SK-N-SH (cell line): ENCODE measurements around the gene CALM1. TPM values are rescaled to one million over a fixed set of nuclear protein-coding genes. Genes with fewer than 3 reads are reported as not detected.

ENCODE experiments used
- CTCF ChIA-PET: fragments of 300-600, 350-600 bp; formaldehyde crosslinking; extraction: SDS; loops from one replicate; lab custom pipeline; 2021; lab: Yijun Ruan, JAX
- POLR2A ChIA-PET: fragments of 350-600 bp; sonication (Branson Sonifier 250); formaldehyde crosslinking; extraction: SDS; loops from one replicate; lab custom pipeline; 2020; ENCODE audit warnings: antibody characterized with exemption, inconsistent platforms; lab: Yijun Ruan, JAX
- DNase-seq: peaks from one replicate; pipeline ENCODE4 v3.0.0; 2012
- H2AFZ ChIP-seq: fragments of 200-600 bp; sonication (generic); 2 replicates; pipeline ENCODE4 v1.8.1; 2016; ENCODE audit warnings: antibody characterized with exemption, mild to moderate bottlenecking, low read depth
- H3F3A ChIP-seq: fragments of 200-600 bp; sonication (generic); replicated peaks from 2 replicates; pipeline ENCODE3; 2016; ENCODE audit warnings: antibody characterized with exemption, mild to moderate bottlenecking; ENCODE audit not compliant: insufficient read depth
- H3K27ac ChIP-seq, 2 experiments: fragments of 200-500 bp in 1 of 2; fragments of 200-600 bp in 1 of 2; sonication (Bioruptor generic) in 1 of 2; sonication (generic), shearing (Covaris generic) in 1 of 2; 2 replicates each; pipeline versions ENCODE4 v1.5.1 to v1.6.1; 2014 to 2016; ENCODE audit warnings: low read depth in 2 of 2, inconsistent platforms in 1 of 2, low read length in 1 of 2, mild to moderate bottlenecking in 1 of 2, mixed read lengths in 1 of 2
- H3K27me3 ChIP-seq: fragments of 200-600 bp; sonication (generic), shearing (Covaris generic); 2 replicates; pipeline ENCODE4 v1.6.1; 2016; ENCODE audit warnings: mixed run types; ENCODE audit not compliant: insufficient read depth
- H3K36me3 ChIP-seq, 2 experiments: fragments of 200-500 bp in 1 of 2; fragments of 200-600 bp in 1 of 2; sonication (Bioruptor generic) in 1 of 2; sonication (generic) in 1 of 2; replicated peaks in 1 of 2; 2 replicates each; pipeline versions ENCODE3 to v1.5.1; 2014 to 2016; ENCODE audit warnings: low read length in 1 of 2, mild to moderate bottlenecking in 1 of 2; ENCODE audit not compliant: insufficient read depth in 2 of 2, control insufficient read depth in 1 of 2
- H3K4me1 ChIP-seq, 2 experiments: fragments of 200-500 bp in 1 of 2; fragments of 200-600 bp in 1 of 2; sonication (Bioruptor generic) in 1 of 2; sonication (generic), shearing (Covaris generic) in 1 of 2; 2 replicates each; pipeline versions ENCODE4 v1.5.1 to v1.6.1; 2014 to 2016; ENCODE audit warnings: low read depth in 1 of 2, low read length in 1 of 2, mixed run types in 1 of 2; ENCODE audit not compliant: insufficient read depth in 2 of 2, control insufficient read depth in 1 of 2
- H3K4me2 ChIP-seq: fragments of 200-600 bp; sonication (generic), shearing (Covaris generic); 2 replicates; pipeline ENCODE4 v1.6.1; 2017; ENCODE audit warnings: mixed run types
- H3K4me3 ChIP-seq, 2 experiments: fragments of 200-500 bp in 1 of 2; fragments of 200-600 bp in 1 of 2; sonication (Bioruptor generic) in 1 of 2; sonication (generic), shearing (Covaris generic) in 1 of 2; 2 replicates each; pipeline versions ENCODE4 v1.5.1 to v1.8.1; 2014 to 2016; ENCODE audit warnings: low read depth in 2 of 2, inconsistent platforms in 1 of 2, low read length in 1 of 2, mild to moderate bottlenecking in 1 of 2, mixed read lengths in 1 of 2, moderate library complexity in 1 of 2
- H3K79me2 ChIP-seq: fragments of 200-600 bp; sonication (generic); 2 replicates; pipeline ENCODE4 v1.8.1; 2017; ENCODE audit warnings: mild to moderate bottlenecking; ENCODE audit not compliant: insufficient read depth
- H3K9ac ChIP-seq: fragments of 200-600 bp; sonication (generic); 2 replicates; pipeline ENCODE4 v1.6.1; 2017; ENCODE audit warnings: mixed run types
- H3K9me2 ChIP-seq: fragments of 200-600 bp; sonication (generic); 2 replicates; pipeline ENCODE4 v1.6.1; 2017; ENCODE audit warnings: mixed run types
- H3K9me3 ChIP-seq: fragments of 200-600 bp; sonication (generic); 2 replicates; pipeline ENCODE4 v1.6.1; 2017; ENCODE audit warnings: mixed run types, mild to moderate bottlenecking, moderate library complexity
- H4K20me1 ChIP-seq: fragments of 200-600 bp; sonication (generic); 2 replicates; pipeline ENCODE4 v1.6.1; 2017; ENCODE audit warnings: mild to moderate bottlenecking, mixed run types; ENCODE audit not compliant: insufficient read depth
- CTCF ChIP-seq: fragments of 200-600 bp; sonication (generic); IDR thresholded peaks from 2 replicates; pipeline ENCODE4 v1.6.1; 2017; ENCODE audit warnings: antibody characterized with exemption, mild to moderate bottlenecking, moderate library complexity
- EP300 ChIP-seq, 2 experiments: IDR thresholded peaks; 2 replicates each; pipeline versions ENCODE4 v1.4.0 to v1.6.1; 2012; ENCODE audit warnings: borderline replicate concordance in 1 of 2, low read depth in 1 of 2, low read length in 1 of 2
- EZH2phosphoT487 ChIP-seq: fragments of 200-600 bp; sonication (generic); IDR thresholded peaks from 2 replicates; pipeline ENCODE4 v1.6.1; 2017; ENCODE audit warnings: low read depth, mixed run types, mild to moderate bottlenecking, antibody characterized with exemption, moderate library complexity, borderline replicate concordance
- MAX ChIP-seq: IDR thresholded peaks from 2 replicates; pipeline ENCODE4 v1.4.0; 2012; ENCODE audit warnings: low read depth
- NRF1 ChIP-seq: IDR thresholded peaks from 2 replicates; pipeline ENCODE4 v1.6.1; 2012; ENCODE audit warnings: low read depth, mild to moderate bottlenecking, low read length
- PBX3 ChIP-seq: IDR thresholded peaks from 2 replicates; pipeline ENCODE4; 2012
- RAD21 ChIP-seq: IDR thresholded peaks from 2 replicates; pipeline ENCODE4 v1.6.1; 2012; ENCODE audit warnings: mild to moderate bottlenecking, low read length
- RFX5 ChIP-seq: IDR thresholded peaks from 2 replicates; pipeline ENCODE4 v1.6.1; 2012; ENCODE audit warnings: mild to moderate bottlenecking, improper control_type of control experiment, low read length
- RXRA ChIP-seq: IDR thresholded peaks from 2 replicates; pipeline ENCODE4 v1.4.0; 2012; ENCODE audit warnings: low read depth, mild to moderate bottlenecking, borderline replicate concordance
- SIN3A ChIP-seq: IDR thresholded peaks from 2 replicates; pipeline ENCODE4 v1.6.1; 2012; ENCODE audit warnings: low read depth, mild to moderate bottlenecking, low read length, moderate library complexity, borderline replicate concordance
- SMC3 ChIP-seq: IDR thresholded peaks from 2 replicates; pipeline ENCODE4 v1.6.1; 2012; ENCODE audit warnings: low read depth, low read length, improper control_type of control experiment
- USF1 ChIP-seq: IDR thresholded peaks from 2 replicates; pipeline ENCODE4 v1.4.0; 2012; ENCODE audit warnings: low read depth, borderline replicate concordance
- WGBS: methylation state at CpG from one replicate; pipeline ENCODE4 v1.1.6; 2017; ENCODE audit warnings: low lambda C conversion rate; 5-methylcytosine and 5-hydroxymethylcytosine counted together
- polyA plus RNA-seq, 3 experiments: library from polyadenylated mRNA; depleted of rRNA; stranded (reverse); fragments of >200 nt; gene quantifications; 2 replicates each; pipeline ENCODE4 v1.2.3, GENCODE V29; 2012
- TF ChIP-seq, protein P1 (sequence below): fragments of 150-350 bp; IDR thresholded peaks from 2 replicates; pipeline ENCODE4 v1.6.1; 2017; ENCODE audit warnings: antibody characterized with exemption, low read length, low read depth, borderline replicate concordance
- TF ChIP-seq, protein P2 (sequence below): fragments of 150-350 bp; IDR thresholded peaks from 2 replicates; pipeline ENCODE4 v1.6.1; 2016; ENCODE audit warnings: mild to moderate bottlenecking, low read depth, low read length

CALM1 gene
- polyA plus RNA-seq, 1 of the 3 experiments (the other 2 are of a cell fraction), result 299 TPM

DNA sequence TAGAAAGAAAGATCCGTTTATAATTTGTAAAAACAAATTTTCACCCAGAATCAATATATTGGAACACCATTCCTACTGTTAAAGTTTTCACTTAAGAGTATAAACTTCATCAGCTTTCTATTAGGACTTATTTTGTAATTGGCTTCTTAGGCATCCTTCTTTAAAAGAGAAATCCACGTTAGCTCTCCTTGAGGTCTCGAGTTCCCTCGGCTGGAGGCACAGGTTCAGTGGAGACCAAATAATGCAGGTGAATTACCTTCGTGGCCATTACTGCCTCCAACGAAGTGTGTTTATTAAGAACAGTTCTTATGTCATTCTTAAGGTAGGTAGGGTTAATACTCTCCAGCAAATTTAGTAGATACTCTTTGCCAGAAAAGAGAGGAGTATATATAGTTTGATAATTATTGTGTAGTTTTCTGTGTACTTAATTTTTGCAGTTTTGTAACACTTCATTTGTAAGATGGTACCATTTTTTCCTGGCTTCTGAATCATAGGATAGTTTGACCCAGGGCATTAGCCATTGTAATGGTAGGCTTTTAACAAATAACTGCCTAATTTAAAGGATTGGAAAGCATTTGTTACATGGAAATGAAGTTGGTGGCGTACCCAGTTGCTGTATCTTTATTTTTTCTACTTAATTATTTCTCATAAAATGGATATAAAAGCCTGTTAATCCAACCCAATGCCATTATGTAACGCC lies 2.2 kb downstream of the CALM1 start:
- H3K9ac ChIP-seq, result peak overlapping the region; percentile 70
- ChIA-PET POLR2A (interaction anchor here (0.8 to 1.0 kb wide), 4 partner anchors 17 to 124 kb away, joined by 3 to 5 read pairs (median 4); no protein-coding TSS in a partner anchor), CTCF (interaction anchor here (0.7 to 11.9 kb wide), 57 partner anchors 10 to 373 kb away, joined by 3 to 146 read pairs (median 5); no protein-coding TSS in a partner anchor)
- H3K36me3 ChIP-seq, result peaks cover 41 to 42% of the 10 kb centered on the region in 2 experiments
- no peak for DNase-seq
- no peak overlapping the region for H2AFZ ChIP-seq
- WGBS, result 32% methylated on average over 8 of the region's 8 CpGs
- H3K9me3 ChIP-seq, result no peaks in the 10 kb centered on the region
- peaks cover 10% of the 10 kb centered on the region for H3F3A ChIP-seq
- TF ChIP-seq SIN3A (no peak), RXRA (no peak), USF1 (no peak)
- TF ChIP-seq, protein P1, sequence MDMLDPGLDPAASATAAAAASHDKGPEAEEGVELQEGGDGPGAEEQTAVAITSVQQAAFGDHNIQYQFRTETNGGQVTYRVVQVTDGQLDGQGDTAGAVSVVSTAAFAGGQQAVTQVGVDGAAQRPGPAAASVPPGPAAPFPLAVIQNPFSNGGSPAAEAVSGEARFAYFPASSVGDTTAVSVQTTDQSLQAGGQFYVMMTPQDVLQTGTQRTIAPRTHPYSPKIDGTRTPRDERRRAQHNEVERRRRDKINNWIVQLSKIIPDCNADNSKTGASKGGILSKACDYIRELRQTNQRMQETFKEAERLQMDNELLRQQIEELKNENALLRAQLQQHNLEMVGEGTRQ, result no peak
- H3K4me1 ChIP-seq, result peaks cover 4 to 26% of the 10 kb centered on the region in 2 experiments; a peak in 3 of 4 replicates
- H3K27me3 ChIP-seq, result no peaks in the 10 kb centered on the region
- no peaks in the 10 kb centered on the region for H3K9me2 ChIP-seq
- H3K4me2 ChIP-seq, result peak overlapping the region; percentile 98
- peaks cover 61% of the 10 kb centered on the region for H3K79me2 ChIP-seq
- H3K27ac ChIP-seq, result peak overlapping the region; percentile 52 to 86; a peak in 3 of 4 replicates
- peaks cover 58% of the 10 kb centered on the region for H4K20me1 ChIP-seq
- H3K4me3 ChIP-seq, result peak overlapping the region; percentile 86 to 99

GRCh38 chr14:90399541-90400444 lies 3.0 kb downstream of the CALM1 start:
- ChIA-PET CTCF (interaction anchor here (0.6 to 11.9 kb wide), 83 partner anchors 9 to 495 kb away, joined by 3 to 146 read pairs (median 4); no protein-coding TSS in a partner anchor), POLR2A (interaction anchor here (0.7 to 1.2 kb wide), 6 partner anchors 17 to 296 kb away, joined by 3 to 5 read pairs (median 4); no protein-coding TSS in a partner anchor)
- Histone ChIP-seq H3K4me2 (peak overlapping the region; percentile 98), H3K79me2 (peaks cover 61% of the 10 kb centered on the region), H3K9me3 (no peaks in the 10 kb centered on the region), H4K20me1 (peaks cover 62% of the 10 kb centered on the region), H3K9ac (no peak overlapping the region), H3F3A (peaks cover 10% of the 10 kb centered on the region), H3K27me3 (no peaks in the 10 kb centered on the region), H3K36me3 (peaks cover 47 to 49% of the 10 kb centered on the region in 2 experiments), H3K27ac (peak overlapping the region in 1 of 2 experiments; percentile 86; a peak in 3 of 4 replicates), H3K9me2 (no peaks in the 10 kb centered on the region), H3K4me3 (peak overlapping the region; percentile 86 to 99; a peak in 3 of 4 replicates), H2AFZ (no peak overlapping the region), H3K4me1 (peaks cover 4 to 26% of the 10 kb centered on the region in 2 experiments; a peak in 3 of 4 replicates)
- WGBS, result 36% methylated on average over 13 of the region's 14 CpGs
- peak; percentile 89 for DNase-seq
- 0 out of 2 replicates have a peak, but pooled peaks have one; percentile 37 for TF ChIP-seq MAX
- TF ChIP-seq, protein P2, sequence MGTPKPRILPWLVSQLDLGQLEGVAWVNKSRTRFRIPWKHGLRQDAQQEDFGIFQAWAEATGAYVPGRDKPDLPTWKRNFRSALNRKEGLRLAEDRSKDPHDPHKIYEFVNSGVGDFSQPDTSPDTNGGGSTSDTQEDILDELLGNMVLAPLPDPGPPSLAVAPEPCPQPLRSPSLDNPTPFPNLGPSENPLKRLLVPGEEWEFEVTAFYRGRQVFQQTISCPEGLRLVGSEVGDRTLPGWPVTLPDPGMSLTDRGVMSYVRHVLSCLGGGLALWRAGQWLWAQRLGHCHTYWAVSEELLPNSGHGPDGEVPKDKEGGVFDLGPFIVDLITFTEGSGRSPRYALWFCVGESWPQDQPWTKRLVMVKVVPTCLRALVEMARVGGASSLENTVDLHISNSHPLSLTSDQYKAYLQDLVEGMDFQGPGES, result no peak
- TF ChIP-seq SMC3, result peak; percentile 99
- peak; percentile 100 for TF ChIP-seq CTCF
- 0 out of 2 replicates have a peak, but pooled peaks have one; percentile 4 for TF ChIP-seq PBX3
- peak in 1 of 2 experiments; percentile 26; a peak in 1 of 4 replicates for TF ChIP-seq EP300 (IDR thresholded peaks at IDR 0.05; ENCODE audit: borderline replicate concordance in 1 of 2, low read depth in 1 of 2, low read length in 1 of 2)
- TF ChIP-seq EZH2phosphoT487, result no peak
- TF ChIP-seq RFX5, result peak; percentile 71; the same call in 1 of the 2 replicates
- TF ChIP-seq NRF1, result 0 out of 2 replicates have a peak, but pooled peaks have one; percentile 15
- no peak for TF ChIP-seq USF1
- TF ChIP-seq RAD21, result peak; percentile 99
